ENCODE results near the gene PLA2G10.

- no peak for TF ChIP-seq REST (IDR thresholded peaks at IDR 0.05; ENCODE audit: insufficient read depth in 1 of 2, low read depth in 2 of 2, low read length in 2 of 2)
- TF ChIP-seq POLR2AphosphoS5 (IDR thresholded peaks at IDR 0.05; ENCODE audit: low read depth, low read length): peak; percentile 93
- peak; percentile 75; the same call in 1 of the 2 replicates for TF ChIP-seq TAF1 (IDR thresholded peaks at IDR 0.05; ENCODE audit: borderline replicate concordance, insufficient read depth, low read length)
- TF ChIP-seq SIN3A (IDR thresholded peaks at IDR 0.05; ENCODE audit: borderline replicate concordance, insufficient read depth, low read length): peak; percentile 86; the same call in 1 of the 2 replicates
- peak; percentile 85 for TF ChIP-seq FOXP2 (optimal IDR thresholded peaks at IDR 0.05; ENCODE audit: borderline replicate concordance, extremely low read depth, extremely low read length, insufficient read depth)
Observed at GRCh38 chr16:14629919-14630619, 64.0 kb downstream of the PLA2G10 start, which contains the start of gene PARN.
